IMR-90 (cell line): ENCODE measurements around the gene DUSP22. TPM values are rescaled to one million over a fixed set of nuclear protein-coding genes. Genes with fewer than 3 reads are reported as not detected.

ENCODE experiments used
- ATAC-seq: fragments of 200-7000 bp; cut with Tn5 transposase; 2 replicates; pipeline ENCODE4 v1.9.1; 2020; ENCODE audit warnings: low read depth, mild to moderate bottlenecking, moderate library complexity
- BruUV-seq: library from RNA; stranded (reverse); fragments of 400-500 nt; replicated peaks from 2 replicates; lab custom pipeline; 2021; lab: Mats Ljungman, UMichigan
- CTCF ChIA-PET: fragments of 300-600 bp; formaldehyde crosslinking; extraction: SDS; loops from one replicate; lab custom pipeline; 2021; ENCODE audit warnings: antibody characterized with exemption; lab: Yijun Ruan, JAX
- POLR2A ChIA-PET: fragments of 300-600 bp; sonication (Branson Sonifier 250); formaldehyde crosslinking; loops from one replicate; lab custom pipeline; 2022; ENCODE audit warnings: antibody characterized with exemption; ENCODE audit not compliant: unreplicated experiment; lab: Charles Lee
- DNase-seq: peaks from one replicate; pipeline ENCODE4 v3.0.0; 2013
- H2AFZ ChIP-seq: replicated peaks from 2 replicates; pipeline ENCODE3; 2013; ENCODE audit warnings: low read length, mild to moderate bottlenecking; ENCODE audit not compliant: poor library complexity
- H2AK5ac ChIP-seq: 2 replicates; pipeline ENCODE4 v1.6.1; 2013; ENCODE audit warnings: low read depth, low read length, inconsistent platforms
- H2AK9ac ChIP-seq: replicated peaks from 2 replicates; pipeline ENCODE3; 2013; ENCODE audit warnings: mild to moderate bottlenecking, low read depth, low read length, moderate library complexity; ENCODE audit not compliant: poor library complexity
- H2BK120ac ChIP-seq: 2 replicates; pipeline ENCODE4 v1.6.1; 2013; ENCODE audit warnings: low read depth, low read length, inconsistent platforms
- H2BK15ac ChIP-seq: 3 replicates; pipeline ENCODE4 v1.6.1; 2013; ENCODE audit warnings: low read depth, low read length, inconsistent platforms
- H2BK20ac ChIP-seq: 2 replicates; pipeline ENCODE4 v1.6.1; 2013; ENCODE audit warnings: low read depth, mild to moderate bottlenecking, inconsistent platforms, low read length, moderate library complexity
- H2BK5ac ChIP-seq: 2 replicates; pipeline ENCODE4 v1.6.1; 2013; ENCODE audit warnings: mild to moderate bottlenecking, low read depth, low read length, inconsistent platforms; ENCODE audit not compliant: poor library complexity, severe bottlenecking
- H3K14ac ChIP-seq: replicated peaks from 2 replicates; pipeline ENCODE4 v1.6.1; 2013; ENCODE audit warnings: low read depth, low read length, inconsistent platforms
- H3K18ac ChIP-seq: 2 replicates; pipeline ENCODE4 v1.6.1; 2013; ENCODE audit warnings: low read depth, low read length, control low read depth
- H3K23ac ChIP-seq: 2 replicates; pipeline ENCODE4 v1.6.1; 2013; ENCODE audit warnings: low read depth, low read length, inconsistent platforms
- H3K27ac ChIP-seq: 2 replicates; pipeline ENCODE4 v1.5.1; 2013; ENCODE audit warnings: mild to moderate bottlenecking, control low read depth, low read length; ENCODE audit not compliant: insufficient read depth
- H3K27me3 ChIP-seq: 2 replicates; pipeline ENCODE4 v1.6.1; 2013; ENCODE audit warnings: low read length; ENCODE audit not compliant: control insufficient read depth, insufficient read depth
- H3K36me3 ChIP-seq: 2 replicates; pipeline ENCODE4 v1.6.1; 2013; ENCODE audit warnings: low read length, mixed read lengths; ENCODE audit not compliant: control insufficient read depth, insufficient read depth
- H3K4ac ChIP-seq: 2 replicates; pipeline ENCODE4 v1.6.1; 2013; ENCODE audit warnings: low read depth, low read length, inconsistent platforms
- H3K4me1 ChIP-seq: 2 replicates; pipeline ENCODE4 v1.6.1; 2013; ENCODE audit warnings: low read length, mixed read lengths; ENCODE audit not compliant: control insufficient read depth, insufficient read depth
- H3K4me2 ChIP-seq: 2 replicates; pipeline ENCODE4 v1.6.1; 2013; ENCODE audit warnings: low read depth, mild to moderate bottlenecking, control low read depth, low read length, moderate library complexity
- H3K4me3 ChIP-seq: 2 replicates; pipeline ENCODE4 v1.5.1; 2013; ENCODE audit warnings: low read depth, mild to moderate bottlenecking, control low read depth, low read length, moderate library complexity; ENCODE audit not compliant: insufficient read depth
- H3K56ac ChIP-seq: 2 replicates; pipeline ENCODE4 v1.6.1; 2013; ENCODE audit warnings: low read length, inconsistent platforms; ENCODE audit not compliant: insufficient read depth; ENCODE audit errors: extremely low read depth
- H3K79me1 ChIP-seq, 2 experiments: 2 replicates each; pipeline ENCODE4 v1.6.1; 2013; ENCODE audit warnings: low read length in 2 of 2, inconsistent platforms in 1 of 2, low read depth in 1 of 2
- H3K9ac ChIP-seq: 2 replicates; pipeline ENCODE4 v1.6.1; 2013; ENCODE audit warnings: low read depth, low read length, control low read depth
- H3K9me1 ChIP-seq: 2 replicates; pipeline ENCODE4 v1.6.1; 2013; ENCODE audit warnings: low read length, inconsistent platforms; ENCODE audit not compliant: insufficient read depth
- H3K9me3 ChIP-seq: 2 replicates; pipeline ENCODE4 v1.6.1; 2013; ENCODE audit warnings: low read length; ENCODE audit not compliant: control insufficient read depth, insufficient read depth
- H4K20me1 ChIP-seq: 2 replicates; pipeline ENCODE4 v1.6.1; 2013; ENCODE audit warnings: low read length, inconsistent platforms; ENCODE audit not compliant: insufficient read depth
- H4K5ac ChIP-seq: 2 replicates; pipeline ENCODE4 v1.6.1; 2013; ENCODE audit warnings: mild to moderate bottlenecking, low read depth, low read length, control low read depth
- H4K8ac ChIP-seq, 2 experiments: 2 replicates each; pipeline ENCODE4 v1.6.1; 2013; ENCODE audit warnings: low read depth in 2 of 2, low read length in 2 of 2, control low read depth in 1 of 2, inconsistent platforms in 1 of 2
- H4K91ac ChIP-seq: 2 replicates; pipeline ENCODE4 v1.6.1; 2013; ENCODE audit warnings: low read depth, low read length, inconsistent platforms; ENCODE audit not compliant: insufficient read depth
- BHLHE40 ChIP-seq: fragments of 150-350 bp; IDR thresholded peaks from 2 replicates; pipeline ENCODE4 v1.6.1; 2016; ENCODE audit warnings: mild to moderate bottlenecking, low read depth, low read length
- CEBPB ChIP-seq: IDR thresholded peaks from 2 replicates; pipeline ENCODE4 v1.6.1; 2012; ENCODE audit warnings: low read depth, low read length, improper control_type of control experiment
- CHD1 ChIP-seq: IDR thresholded peaks from 2 replicates; pipeline ENCODE4 v1.6.1; 2012; ENCODE audit warnings: low read depth, low read length, improper control_type of control experiment
- CTCF ChIP-seq: conservative IDR thresholded peaks from 2 replicates; pipeline ENCODE4 v1.5.1; 2012; ENCODE audit warnings: mild to moderate bottlenecking, low read depth, low read length, improper control_type of control experiment
- ELK1 ChIP-seq: fragments of 150-350 bp; IDR thresholded peaks from 2 replicates; pipeline ENCODE4 v1.6.1; 2016; ENCODE audit warnings: low read depth, mild to moderate bottlenecking, low read length, moderate library complexity, borderline replicate concordance
- FOS ChIP-seq: fragments of 150-350 bp; IDR thresholded peaks from 2 replicates; pipeline ENCODE4 v1.6.1; 2016; ENCODE audit warnings: low read depth, low read length
- MAZ ChIP-seq: IDR thresholded peaks from 2 replicates; pipeline ENCODE4 v1.6.1; 2012; ENCODE audit warnings: low read depth, mild to moderate bottlenecking, low read length, improper control_type of control experiment, moderate library complexity, borderline replicate concordance
- MXI1 ChIP-seq: IDR thresholded peaks from 2 replicates; pipeline ENCODE4 v1.6.1; 2012; ENCODE audit warnings: low read depth, mild to moderate bottlenecking, low read length, moderate library complexity, borderline replicate concordance
- NFE2L2 ChIP-seq: fragments of 150-350 bp; IDR thresholded peaks from 2 replicates; pipeline ENCODE4 v1.6.1; 2016; ENCODE audit warnings: low read depth, mild to moderate bottlenecking, low read length
- POLR2A ChIP-seq: IDR thresholded peaks from 2 replicates; pipeline ENCODE4 v1.6.1; 2012; ENCODE audit warnings: mild to moderate bottlenecking, low read depth, low read length
- RCOR1 ChIP-seq: IDR thresholded peaks from 2 replicates; pipeline ENCODE4 v1.6.1; 2012; ENCODE audit warnings: mild to moderate bottlenecking, low read length, improper control_type of control experiment; ENCODE audit not compliant: insufficient replicate concordance
- SMC3 ChIP-seq: fragments of 150-350 bp; IDR thresholded peaks from 2 replicates; pipeline ENCODE4 v1.6.1; 2016; ENCODE audit warnings: low read depth, mild to moderate bottlenecking, antibody characterized with exemption, low read length, moderate library complexity
- USF2 ChIP-seq: fragments of 150-350 bp; IDR thresholded peaks from 2 replicates; pipeline ENCODE4 v1.6.1; 2017; ENCODE audit warnings: mild to moderate bottlenecking, antibody characterized with exemption, low read length, low read depth
- WGBS, 2 experiments: methylation state at CpG; one replicate each; pipeline versions ENCODE4 v1.1.5 to v1.1.7; 2013; ENCODE audit warnings: missing lambda C conversion rate in 2 of 2; ENCODE audit not compliant: insufficient read length in 1 of 2; ENCODE audit errors: extremely low coverage in 2 of 2; 5-methylcytosine and 5-hydroxymethylcytosine counted together
- dilution Hi-C: fragments of 300-500 bp; cut with HindIII; formaldehyde crosslinking; loops from one replicate; pipeline ENCODE4 v1.14.3; 2018; ENCODE audit warnings: low sequenced_read_pairs; ENCODE audit not compliant: unreplicated experiment
- in situ Hi-C: fragments of 300-500 bp; cut with MboI; formaldehyde crosslinking; loops from 3 replicates; pipeline ENCODE4 v1.14.3; 2019; ENCODE audit warnings: low sequenced_read_pairs, inconsistent platforms, mixed read lengths
- intact Hi-C: fragments of 100-400 bp; cut with micrococcal nuclease; formaldehyde crosslinking; loops from 2 replicates; pipeline ENCODE4 v1.10.0; 2022
- polyA plus RNA-seq, 3 experiments: library from polyadenylated mRNA; depleted of rRNA; stranded (reverse); fragments of >200 nt; gene quantifications; 2 replicates each; pipeline ENCODE4 v1.2.3, GENCODE V29; 2012; ENCODE audit warnings: low replicate concordance in 1 of 3
- total RNA-seq: library from RNA; depleted of rRNA; stranded (reverse); fragments of >200 nt; gene quantifications from 2 replicates; pipeline ENCODE4 v1.2.3, GENCODE V29; 2012

DUSP22 gene
- total and polyA plus RNA-seq, 2 of the 4 experiments (the other 2 are of a cell fraction): 7.1 to 8.2 TPM

GRCh38 chr6:257774-258173 is 34.5 kb upstream of the DUSP22 start:
- Histone ChIP-seq H2AK5ac (no peak overlapping the region), H3K23ac (no peak overlapping the region), H3K56ac (no peak overlapping the region), H2BK120ac (no peak overlapping the region), H3K4ac (no peak overlapping the region), H3K18ac (no peak overlapping the region), H3K27me3 (peaks cover 2% of the 10 kb centered on the region; the same call in 1 of the 2 replicates), H4K91ac (no peak overlapping the region), H3K9me1 (no peaks in the 10 kb centered on the region), H3K36me3 (no peaks in the 10 kb centered on the region), H2AK9ac (no peak overlapping the region), H3K4me3 (no peak overlapping the region), H4K5ac (no peak overlapping the region), H3K79me1 (no peaks in the 10 kb centered on the region), H2AFZ (no peak overlapping the region), H4K8ac (no peak overlapping the region), H3K27ac (no peak overlapping the region), H4K20me1 (no peaks in the 10 kb centered on the region), H2BK20ac (no peak overlapping the region), H3K4me2 (no peak overlapping the region), H3K9me3 (no peaks in the 10 kb centered on the region), H2BK5ac (no peak overlapping the region), H3K14ac (no peak overlapping the region), H2BK15ac (no peak overlapping the region), H3K9ac (no peak overlapping the region), H3K4me1 (no peaks in the 10 kb centered on the region)
- intact Hi-C loops (no loop called here), in situ Hi-C loops (no loop called here), dilution Hi-C loops (no loop called here)
- ChIA-PET CTCF (interaction anchor here (0.7 kb wide), 1 partner anchor 36 kb away, joined by 4 read pairs; no protein-coding TSS in a partner anchor), POLR2A (no interaction called here)
- DNase-seq (no peak), ATAC-seq (no peak)
- no TSS peak for BruUV-seq
- WGBS, 2 experiments: 25% methylated on average over 1 of the region's 1 CpG; no CpG with 5 or more reads in 1 of the 2 experiments
- TF ChIP-seq FOS (no peak), RCOR1 (no peak), SMC3 (no peak), MAZ (no peak), CTCF (no peak), CHD1 (no peak), CEBPB (no peak), USF2 (no peak), NFE2L2 (no peak), POLR2A (no peak), ELK1 (no peak), BHLHE40 (no peak), MXI1 (no peak)
